ENCODE measurements around the gene FAM3A.
A peak's percentile ranks its signal among the peaks of the same experiment; 100 is the strongest.

FAM3A gene

GRCh38 chrX:154546354-154547244 is 30.6 kb upstream of the FAM3A start, which contains the start of gene G6PD (continued):
- TF ChIP-seq, protein P1, sequence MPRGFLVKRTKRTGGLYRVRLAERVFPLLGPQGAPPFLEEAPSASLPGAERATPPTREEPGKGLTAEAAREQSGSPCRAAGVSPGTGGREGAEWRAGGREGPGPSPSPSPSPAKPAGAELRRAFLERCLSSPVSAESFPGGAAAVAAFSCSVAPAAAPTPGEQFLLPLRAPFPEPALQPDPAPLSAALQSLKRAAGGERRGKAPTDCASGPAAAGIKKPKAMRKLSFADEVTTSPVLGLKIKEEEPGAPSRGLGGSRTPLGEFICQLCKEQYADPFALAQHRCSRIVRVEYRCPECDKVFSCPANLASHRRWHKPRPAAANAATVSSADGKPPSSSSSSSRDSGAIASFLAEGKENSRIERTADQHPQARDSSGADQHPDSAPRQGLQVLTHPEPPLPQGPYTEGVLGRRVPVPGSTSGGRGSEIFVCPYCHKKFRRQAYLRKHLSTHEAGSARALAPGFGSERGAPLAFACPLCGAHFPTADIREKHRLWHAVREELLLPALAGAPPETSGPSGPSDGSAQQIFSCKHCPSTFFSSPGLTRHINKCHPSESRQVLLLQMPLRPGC (tag by site-specific recombination; IDR thresholded peaks at IDR 0.05) = no peak
- TF ChIP-seq, protein P2, sequence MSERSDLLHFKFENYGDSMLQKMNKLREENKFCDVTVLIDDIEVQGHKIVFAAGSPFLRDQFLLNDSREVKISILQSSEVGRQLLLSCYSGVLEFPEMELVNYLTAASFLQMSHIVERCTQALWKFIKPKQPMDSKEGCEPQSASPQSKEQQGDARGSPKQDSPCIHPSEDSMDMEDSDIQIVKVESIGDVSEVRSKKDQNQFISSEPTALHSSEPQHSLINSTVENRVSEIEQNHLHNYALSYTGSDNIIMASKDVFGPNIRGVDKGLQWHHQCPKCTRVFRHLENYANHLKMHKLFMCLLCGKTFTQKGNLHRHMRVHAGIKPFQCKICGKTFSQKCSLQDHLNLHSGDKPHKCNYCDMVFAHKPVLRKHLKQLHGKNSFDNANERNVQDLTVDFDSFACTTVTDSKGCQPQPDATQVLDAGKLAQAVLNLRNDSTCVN (tag by site-specific recombination; optimal IDR thresholded peaks at IDR 0.05) = peak; percentile 79
- TF ChIP-seq, protein P3, sequence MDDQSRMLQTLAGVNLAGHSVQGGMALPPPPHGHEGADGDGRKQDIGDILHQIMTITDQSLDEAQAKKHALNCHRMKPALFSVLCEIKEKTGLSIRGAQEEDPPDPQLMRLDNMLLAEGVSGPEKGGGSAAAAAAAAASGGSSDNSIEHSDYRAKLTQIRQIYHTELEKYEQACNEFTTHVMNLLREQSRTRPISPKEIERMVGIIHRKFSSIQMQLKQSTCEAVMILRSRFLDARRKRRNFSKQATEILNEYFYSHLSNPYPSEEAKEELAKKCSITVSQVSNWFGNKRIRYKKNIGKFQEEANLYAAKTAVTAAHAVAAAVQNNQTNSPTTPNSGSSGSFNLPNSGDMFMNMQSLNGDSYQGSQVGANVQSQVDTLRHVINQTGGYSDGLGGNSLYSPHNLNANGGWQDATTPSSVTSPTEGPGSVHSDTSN (CRISPR knock-in tag; IDR thresholded peaks at IDR 0.05) = peak; percentile 52; the same call in 1 of the 2 replicates

DNA sequence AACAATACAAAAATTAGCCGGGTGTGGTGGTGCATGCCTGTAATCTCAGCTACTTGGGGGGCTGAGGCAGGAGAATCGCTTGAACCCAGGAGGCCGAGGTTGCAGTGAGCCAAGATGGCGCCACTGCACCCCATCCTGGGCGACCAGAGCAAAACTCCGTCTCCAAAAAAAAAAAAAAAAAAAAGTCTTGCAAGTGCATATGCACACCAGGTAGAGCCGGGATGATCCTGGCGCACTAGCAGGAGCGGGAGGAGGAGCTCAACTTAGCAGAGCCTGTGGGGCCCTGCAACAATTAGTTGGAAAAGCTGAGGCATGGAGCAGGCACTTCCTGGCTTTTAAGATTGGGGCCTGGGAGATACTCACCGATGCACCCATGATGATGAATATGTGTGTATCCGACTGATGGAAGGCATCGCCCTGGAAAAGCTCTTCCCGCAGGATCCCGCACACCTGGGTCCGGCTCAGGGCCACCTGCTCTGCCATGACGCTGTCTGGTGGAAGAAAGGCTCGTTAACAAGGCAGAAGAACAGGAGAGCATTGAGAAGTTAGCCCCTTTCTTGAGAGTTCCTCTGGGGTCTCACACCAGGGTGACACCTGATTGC is 29.7 kb upstream of the FAM3A start:
- H3K4me3 ChIP-seq (ENCODE audit: low read depth, low read length) = no peak overlapping the region
- H3K27ac ChIP-seq (ENCODE audit: extremely low read depth, low read depth, low read length) = no peak overlapping the region
- POLR2A ChIA-PET = no interaction called here
- TF ChIP-seq ZNF423 (tag by site-specific recombination; IDR thresholded peaks at IDR 0.05) (no peak), REST (tag by site-specific recombination; IDR thresholded peaks at IDR 0.05) (no peak), IKZF3 (tag by site-specific recombination; IDR thresholded peaks at IDR 0.05) (no peak)
- H3K36me3 ChIP-seq (ENCODE audit: control insufficient read depth in 2 of 2, insufficient read depth in 1 of 2, low read length in 2 of 2) = peaks cover 5 to 30% of the 10 kb centered on the region in 2 experiments; a peak in 2 of 3 replicates
- H3K9me3 ChIP-seq (ENCODE audit: control insufficient read depth, insufficient read depth, low read depth, low read length) = no peaks in the 10 kb centered on the region
- CTCF ChIA-PET = interaction anchor here (0.6 to 1.0 kb wide), 4 partner anchors 9 to 230 kb away, joined by 3 to 4 read pairs (median 3); no protein-coding TSS in a partner anchor
- H3K4me1 ChIP-seq (ENCODE audit: control insufficient read depth, insufficient read depth, low read length) = peaks cover 3% of the 10 kb centered on the region

- ChIA-PET POLR2A (interaction anchor here (0.9 to 1.6 kb wide), 3 partner anchors 52 to 173 kb away, joined by 3 to 8 read pairs (median 5); partner anchors contain the start of gene SLC10A3), CTCF (interaction anchor here (0.5 to 2.1 kb wide), 3 partner anchors 9 to 1480 kb away, joined by 3 to 9 read pairs (median 4); no protein-coding TSS in a partner anchor)
- Histone ChIP-seq H3K27ac (ENCODE audit: extremely low read depth, low read depth, low read length) (no peak overlapping the region), H3K9me3 (ENCODE audit: control insufficient read depth, insufficient read depth, low read depth, low read length) (no peaks in the 10 kb centered on the region), H3K36me3 (ENCODE audit: control insufficient read depth in 2 of 2, insufficient read depth in 1 of 2, low read length in 2 of 2) (peaks cover 5 to 33% of the 10 kb centered on the region in 2 experiments; a peak in 2 of 3 replicates), H3K4me3 (ENCODE audit: low read depth, low read length) (no peak overlapping the region), H3K4me1 (ENCODE audit: control insufficient read depth, insufficient read depth, low read length) (peaks cover 3% of the 10 kb centered on the region)
- TF ChIP-seq GFI1B (tag by site-specific recombination; IDR thresholded peaks at IDR 0.05) (no peak), ZNF48 (tag by site-specific recombination; IDR thresholded peaks at IDR 0.05) (no peak), SETDB1 (IDR thresholded peaks at IDR 0.05; ENCODE audit: insufficient read length, low read length) (no peak), YY1 (tag by site-specific recombination; IDR thresholded peaks at IDR 0.05) (no peak), ZNF658 (tag by site-specific recombination; IDR thresholded peaks at IDR 0.05) (no peak), ZNF600 (tag by site-specific recombination; IDR thresholded peaks at IDR 0.05) (no peak), ZNF274 (IDR thresholded peaks at IDR 0.05; ENCODE audit: low read length) (no peak), ZNF274 (tag by site-specific recombination; IDR thresholded peaks at IDR 0.05; ENCODE audit: borderline replicate concordance) (no peak), ZIC2 (tag by site-specific recombination; IDR thresholded peaks at IDR 0.05) (peak; percentile 34; the same call in 1 of the 2 replicates)
- TF ChIP-seq, protein P4, sequence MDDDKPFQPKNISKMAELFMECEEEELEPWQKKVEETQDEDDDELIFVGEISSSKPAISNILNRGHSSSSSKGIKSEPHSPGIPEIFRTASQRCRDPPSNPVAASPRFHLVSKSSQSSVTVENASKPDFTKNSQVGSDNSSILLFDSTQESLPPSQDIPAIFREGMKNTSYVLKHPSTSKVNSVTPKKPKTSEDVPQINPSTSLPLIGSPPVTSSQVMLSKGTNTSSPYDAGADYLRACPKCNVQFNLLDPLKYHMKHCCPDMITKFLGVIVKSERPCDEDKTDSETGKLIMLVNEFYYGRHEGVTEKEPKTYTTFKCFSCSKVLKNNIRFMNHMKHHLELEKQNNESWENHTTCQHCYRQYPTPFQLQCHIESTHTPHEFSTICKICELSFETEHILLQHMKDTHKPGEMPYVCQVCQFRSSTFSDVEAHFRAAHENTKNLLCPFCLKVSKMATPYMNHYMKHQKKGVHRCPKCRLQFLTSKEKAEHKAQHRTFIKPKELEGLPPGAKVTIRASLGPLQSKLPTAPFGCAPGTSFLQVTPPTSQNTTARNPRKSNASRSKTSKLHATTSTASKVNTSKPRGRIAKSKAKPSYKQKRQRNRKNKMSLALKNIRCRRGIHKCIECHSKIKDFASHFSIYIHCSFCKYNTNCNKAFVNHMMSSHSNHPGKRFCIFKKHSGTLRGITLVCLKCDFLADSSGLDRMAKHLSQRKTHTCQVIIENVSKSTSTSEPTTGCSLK (tag by site-specific recombination; IDR thresholded peaks at IDR 0.05) = no peak
Observed at GRCh38 chrX:154542723-154543424, 26.8 kb upstream of the FAM3A start.

Measured in HEK293 (cell line).